ENCODE results near the gene IL12RB1. TPM values are rescaled to one million over a fixed set of nuclear protein-coding genes. Genes with fewer than 3 reads are reported as not detected.

The IL12RB1 gene
- total and polyA plus RNA-seq, 7 donors, result 0.14 to 0.53 (median 0.17) TPM; not detected in 1

DNA sequence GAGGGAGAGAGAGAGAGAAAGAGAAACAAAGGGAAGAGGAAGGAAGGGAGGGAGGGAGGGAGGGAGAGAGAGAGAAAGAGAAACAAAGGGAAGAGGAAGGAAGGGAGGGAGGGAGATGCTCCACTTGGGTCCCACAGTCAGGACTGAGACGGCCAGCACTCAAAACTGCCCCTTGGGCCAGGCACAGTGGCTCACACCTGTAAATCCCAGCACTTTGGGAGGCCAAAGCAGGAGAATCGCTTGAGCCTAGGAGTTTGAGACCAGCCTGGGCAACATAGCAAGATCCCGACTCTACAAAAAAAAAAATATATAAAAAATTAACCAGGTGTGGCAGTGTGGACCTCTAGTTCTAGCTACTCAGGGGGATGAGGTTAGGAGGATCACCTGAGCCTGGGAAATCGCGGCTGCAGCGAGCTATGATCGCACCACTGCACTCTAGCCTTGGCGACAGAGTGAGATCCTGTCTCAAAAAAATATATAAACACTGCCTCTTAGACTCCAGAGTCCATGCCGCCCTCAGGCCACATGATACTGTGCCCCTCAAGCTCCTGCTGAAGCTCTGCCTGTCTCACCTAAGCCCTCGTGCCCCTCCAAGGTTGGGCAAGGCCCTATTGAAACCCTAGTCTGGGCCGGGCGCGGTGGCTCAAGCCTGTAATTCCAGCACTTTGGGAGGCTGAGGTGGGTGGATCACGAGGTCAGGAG, 70.4 kb downstream of the IL12RB1 start:
- Histone ChIP-seq H3K9me3 (no peaks in the 10 kb centered on the region), H3K27me3 (ENCODE audit: insufficient read depth in 3 of 3, low read length in 2 of 3) (no peaks in the 10 kb centered on the region), H3K36me3 (ENCODE audit: insufficient read depth in 1 of 2, low read depth in 1 of 2) (peaks cover 9 to 43% of the 10 kb centered on the region in 2 donors), H3K4me1 (peaks cover 59% of the 10 kb centered on the region), H3K4me3 (no peak overlapping the region), H3K27ac (peak overlapping the region; percentile 97)
- ATAC-seq, result peak in 1 of 4 donors; percentile 2
- DNase-seq, result peak; percentile 43 to 72
- TF ChIP-seq, protein P1, sequence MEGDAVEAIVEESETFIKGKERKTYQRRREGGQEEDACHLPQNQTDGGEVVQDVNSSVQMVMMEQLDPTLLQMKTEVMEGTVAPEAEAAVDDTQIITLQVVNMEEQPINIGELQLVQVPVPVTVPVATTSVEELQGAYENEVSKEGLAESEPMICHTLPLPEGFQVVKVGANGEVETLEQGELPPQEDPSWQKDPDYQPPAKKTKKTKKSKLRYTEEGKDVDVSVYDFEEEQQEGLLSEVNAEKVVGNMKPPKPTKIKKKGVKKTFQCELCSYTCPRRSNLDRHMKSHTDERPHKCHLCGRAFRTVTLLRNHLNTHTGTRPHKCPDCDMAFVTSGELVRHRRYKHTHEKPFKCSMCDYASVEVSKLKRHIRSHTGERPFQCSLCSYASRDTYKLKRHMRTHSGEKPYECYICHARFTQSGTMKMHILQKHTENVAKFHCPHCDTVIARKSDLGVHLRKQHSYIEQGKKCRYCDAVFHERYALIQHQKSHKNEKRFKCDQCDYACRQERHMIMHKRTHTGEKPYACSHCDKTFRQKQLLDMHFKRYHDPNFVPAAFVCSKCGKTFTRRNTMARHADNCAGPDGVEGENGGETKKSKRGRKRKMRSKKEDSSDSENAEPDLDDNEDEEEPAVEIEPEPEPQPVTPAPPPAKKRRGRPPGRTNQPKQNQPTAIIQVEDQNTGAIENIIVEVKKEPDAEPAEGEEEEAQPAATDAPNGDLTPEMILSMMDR (IDR thresholded peaks at IDR 0.05), result no peak
- WGBS, 3 donors, result 53 to 79% (median 60%) methylated on average over 14 of the region's 14 CpGs
- intact Hi-C loops (cut with DNase I), result no loop called here

- Histone ChIP-seq H3K27ac (peak overlapping the region; percentile 97), H3K36me3 (ENCODE audit: insufficient read depth in 1 of 2, low read depth in 1 of 2) (peaks cover 9 to 65% of the 10 kb centered on the region in 2 donors), H3K4me3 (peak overlapping the region; percentile 85), H3K4me1 (peaks cover 54% of the 10 kb centered on the region), H3K27me3 (ENCODE audit: insufficient read depth in 3 of 3, low read length in 2 of 3) (no peaks in the 10 kb centered on the region), H3K9me3 (no peaks in the 10 kb centered on the region)
- intact Hi-C loops (cut with DNase I), result no loop called here
- ATAC-seq, result no peak
- WGBS, 3 donors, result 69 to 84% (median 70%) methylated on average over 6 of the region's 6 CpGs
- peak in 1 of 2 donors; percentile 56 for DNase-seq
- TF ChIP-seq, protein P1 (IDR thresholded peaks at IDR 0.05), result no peak
Observed at GRCh38 chr19:18014197-18014596, 72.5 kb downstream of the IL12RB1 start.

- Histone ChIP-seq H3K9me3 (no peaks in the 10 kb centered on the region), H3K27ac (peak overlapping the region; percentile 97), H3K4me1 (peaks cover 59% of the 10 kb centered on the region), H3K4me3 (peak overlapping the region; percentile 85), H3K27me3 (ENCODE audit: insufficient read depth in 3 of 3, low read length in 2 of 3) (no peaks in the 10 kb centered on the region), H3K36me3 (ENCODE audit: insufficient read depth in 1 of 2, low read depth in 1 of 2) (peaks cover 9 to 68% of the 10 kb centered on the region in 2 donors)
- 28 to 44% (median 30%) methylated on average over 17 of the region's 17 CpGs for whole genome bisulfite sequencing, 3 donors
- intact Hi-C loops (cut with DNase I), result no loop called here
- TF ChIP-seq, protein P1 (IDR thresholded peaks at IDR 0.05), result no peak
- ATAC-seq, result peak; percentile 21 to 29 (median 26)
- peak; percentile 55 to 84 for DNase-seq
Observed at GRCh38 chr19:18013210-18014111, 73.3 kb downstream of the IL12RB1 start.

DNA sequence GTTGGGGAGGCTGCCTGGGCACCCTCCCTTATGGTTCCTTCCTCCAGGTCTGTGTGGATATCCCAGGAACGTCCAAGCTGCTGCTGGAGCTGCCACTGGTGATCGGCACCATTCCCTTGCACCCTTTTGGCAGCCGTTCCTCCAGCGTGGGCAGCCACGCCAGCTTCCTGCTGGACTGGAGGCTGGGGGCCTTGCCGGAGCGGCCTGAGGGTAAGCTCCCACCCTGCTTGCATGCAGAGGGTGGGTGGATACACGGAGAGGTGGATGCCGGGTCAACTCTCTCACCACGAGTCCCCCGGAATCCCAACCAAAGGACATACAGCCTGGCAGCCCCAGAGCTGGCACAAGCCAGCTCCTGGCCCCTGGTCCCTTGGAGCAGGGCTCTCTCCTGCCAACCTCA, 76.6 kb downstream of the IL12RB1 start:
- intact Hi-C loops (cut with DNase I), result no loop called here
- WGBS, 3 donors, result 28 to 53% (median 39%) methylated on average over 9 to 11 of the region's 11 CpGs
- Histone ChIP-seq H3K4me1 (peaks cover 42% of the 10 kb centered on the region), H3K9me3 (no peaks in the 10 kb centered on the region), H3K4me3 (peak overlapping the region; percentile 85), H3K27me3 (ENCODE audit: insufficient read depth in 3 of 3, low read length in 2 of 3) (no peaks in the 10 kb centered on the region), H3K27ac (peak overlapping the region; percentile 97), H3K36me3 (ENCODE audit: insufficient read depth in 1 of 2, low read depth in 1 of 2) (peaks cover 9 to 63% of the 10 kb centered on the region in 2 donors)
- ATAC-seq, result no peak
- DNase-seq, result peak in 1 of 2 donors; percentile 66
- TF ChIP-seq, protein P1 (IDR thresholded peaks at IDR 0.05), result no peak
